ENCODE results near the gene POLE.
"Not testable (repeated sequence)": the region's sequence is repeated elsewhere in the genome, so short reads cannot be mapped to it uniquely, and the experiment has no call there.

POLE gene

GRCh38 chr12:132614861-132615578 lies 72.1 kb downstream of the POLE start:
- peak; percentile 71 for DNase-seq (ENCODE audit: low spot score)

DNA sequence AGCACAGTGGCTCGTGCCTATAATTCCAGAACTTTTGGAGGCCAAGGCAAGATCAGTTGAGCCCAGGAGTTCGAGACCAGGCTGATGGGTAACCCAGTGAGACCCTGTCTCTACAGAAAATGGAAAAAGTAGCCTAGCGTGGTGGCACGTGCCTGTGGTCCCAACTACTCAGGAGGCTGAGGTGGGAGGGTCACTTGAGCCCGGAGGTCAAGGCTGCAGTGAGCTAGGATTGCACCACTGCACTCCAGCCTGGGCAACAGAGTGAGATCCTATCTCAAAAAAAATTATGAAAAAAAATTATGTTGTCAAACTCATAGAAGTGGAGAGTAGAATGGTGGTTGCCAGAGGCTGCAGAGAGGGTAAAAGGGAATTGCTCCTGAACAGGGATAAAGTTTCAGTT lies 73.1 kb downstream of the POLE start:
- DNase-seq (ENCODE audit: low spot score): no peak

DNA sequence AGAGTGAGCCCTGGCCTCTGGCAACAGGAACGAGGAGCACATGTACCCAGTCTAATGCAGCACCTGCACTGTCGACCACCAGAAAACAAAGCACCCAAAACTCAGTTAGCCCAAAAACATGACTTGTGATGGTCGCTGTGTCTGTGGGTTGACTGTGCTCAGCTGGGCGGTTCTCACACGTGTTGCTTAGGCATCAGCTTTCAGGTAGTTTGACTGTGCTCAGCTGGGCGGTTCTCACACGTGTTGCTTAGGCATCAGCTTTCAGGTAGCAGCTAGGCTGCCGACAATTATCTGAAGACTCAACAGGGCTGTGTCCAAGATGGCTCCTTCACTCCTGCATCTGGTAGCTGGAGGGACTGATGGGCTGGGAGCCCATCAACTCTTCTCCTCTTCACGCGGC lies 75.5 kb downstream of the POLE start:
- DNase-seq (ENCODE audit: low spot score): no peak

DNA sequence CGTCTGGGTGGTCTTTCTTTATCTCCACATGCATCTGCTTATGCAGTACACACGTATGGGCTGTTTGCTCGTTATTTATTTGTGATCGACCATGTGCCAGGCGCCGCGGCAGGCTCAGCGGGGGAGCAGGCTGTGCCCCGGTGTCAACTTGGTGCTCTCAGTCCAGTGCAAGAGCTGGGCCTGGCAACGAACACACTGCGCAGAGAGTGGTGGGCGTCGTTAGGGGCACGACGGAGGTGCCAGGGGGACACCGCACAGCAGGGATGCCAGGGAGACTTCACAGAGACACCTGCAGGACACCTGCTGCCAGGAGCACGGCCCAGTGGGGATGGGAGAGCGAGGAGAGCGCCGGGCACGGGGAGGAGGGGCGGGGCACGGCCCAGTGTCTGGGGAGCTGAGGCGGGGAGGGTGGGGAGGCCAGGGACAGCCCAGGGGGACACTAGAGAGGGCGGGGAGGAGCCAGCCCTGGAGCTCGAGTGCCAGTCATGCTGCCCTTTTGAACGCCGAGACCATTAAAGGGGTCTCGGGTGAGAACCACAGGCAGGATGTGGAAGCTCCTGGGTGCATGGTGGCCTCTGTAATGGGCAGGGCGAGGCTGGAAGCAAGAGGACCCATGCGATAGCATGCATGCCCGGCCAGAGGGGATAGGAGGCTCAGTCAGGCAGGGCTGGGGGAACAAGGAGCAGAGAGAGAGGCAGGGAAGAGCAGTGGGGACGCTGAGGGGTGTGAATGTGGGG lies 76.1 kb downstream of the POLE start:
- DNase-seq (ENCODE audit: low spot score): no peak

DNA sequence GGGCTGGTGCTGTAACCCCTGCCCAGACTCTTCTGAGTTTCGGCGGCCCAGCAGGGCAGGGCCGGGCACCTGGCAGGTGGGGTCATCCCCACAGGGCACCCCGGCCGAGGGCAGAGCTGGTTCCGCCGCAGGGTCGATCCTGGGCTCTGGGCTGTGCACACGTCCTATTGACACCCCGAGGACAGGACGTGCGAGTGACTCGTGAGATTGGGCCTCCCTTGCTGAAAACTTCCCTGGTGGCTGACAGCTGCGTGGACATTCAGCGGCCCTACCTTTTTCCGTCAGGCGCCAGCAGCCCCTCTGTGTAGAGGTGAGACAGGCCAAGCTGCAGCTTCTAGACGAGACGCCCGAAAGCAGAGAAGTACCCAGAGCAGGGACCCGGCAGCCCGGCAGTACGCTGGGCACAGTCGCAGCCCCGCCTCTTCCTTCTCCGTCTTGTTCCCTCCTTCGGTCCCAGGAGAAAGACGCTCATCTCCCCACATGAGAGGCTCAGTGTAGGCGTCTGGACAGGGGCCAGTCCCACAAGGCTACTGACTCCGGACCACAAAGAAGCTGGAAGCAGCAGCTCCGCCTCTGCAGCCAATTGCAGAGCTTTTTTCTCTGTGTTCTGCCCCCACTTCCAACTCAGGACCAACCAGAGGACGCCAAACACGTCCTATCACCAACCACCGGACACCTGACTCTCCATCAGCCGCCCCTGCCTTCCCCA lies 76.9 kb downstream of the POLE start, which contains the start of gene LRCOL1:
Gene LRCOL1, minus strand, starts transcription at position 532 of the 709 bp plus-strand sequence. CDS start 4,331 bp downstream, outside the sequence.
- DNase-seq (ENCODE audit: low spot score): no peak

DNA sequence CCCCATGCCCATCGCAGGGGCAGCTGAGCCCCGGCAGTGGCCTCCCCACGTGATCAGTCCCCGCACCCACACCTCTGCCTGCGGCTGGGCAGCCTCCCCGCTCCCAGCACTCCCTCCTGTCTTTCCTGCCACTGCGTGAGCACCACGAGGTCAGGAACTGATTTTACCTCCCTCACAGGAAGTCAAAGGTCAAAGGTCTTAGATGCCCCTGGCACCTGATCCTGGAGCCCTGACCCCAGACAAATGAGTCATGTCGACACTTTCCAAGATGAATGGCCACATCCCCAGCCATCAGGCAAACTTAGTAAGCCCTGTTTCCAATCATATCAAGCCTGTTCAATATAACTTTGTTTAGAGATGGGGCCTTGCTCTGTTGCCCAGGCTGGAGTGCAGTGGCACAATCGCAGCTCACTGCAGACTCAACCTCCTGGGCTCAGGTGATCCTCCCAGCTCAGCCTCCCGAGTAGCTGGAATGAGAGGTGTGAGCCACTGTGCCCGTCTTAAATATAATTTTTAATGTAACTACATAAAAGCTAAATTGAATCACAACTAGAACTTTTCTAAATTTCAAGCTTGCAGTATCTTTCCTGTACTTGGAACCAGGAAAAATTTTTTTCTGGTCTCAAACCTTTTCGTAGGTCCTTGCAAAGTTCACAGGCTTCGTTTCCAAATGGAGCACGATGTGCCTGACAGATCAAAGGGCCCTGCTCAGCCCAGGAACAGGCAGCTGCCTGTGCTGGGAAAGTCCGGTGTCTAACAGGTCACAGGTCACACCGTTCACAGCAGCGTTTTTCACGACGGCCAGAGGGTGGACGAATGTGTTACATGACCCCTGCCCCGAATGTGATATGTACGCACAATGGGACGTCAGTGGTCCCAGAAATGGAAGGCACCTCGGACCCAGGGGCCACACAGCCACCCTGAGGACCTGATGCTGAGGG lies 78.6 kb downstream of the POLE start:
- DNase-seq (ENCODE audit: low spot score): no peak

- no peak for DNase-seq (ENCODE audit: low spot score)
Measured at GRCh38 chr12:132606927-132607326, 80.2 kb downstream of the POLE start.

- DNase-seq (ENCODE audit: low spot score): no peak
Measured at GRCh38 chr12:132606466-132606865, 80.7 kb downstream of the POLE start.

GRCh38 chr12:132605892-132606291 lies 81.2 kb downstream of the POLE start:
- DNase-seq (ENCODE audit: low spot score): no peak

DNA sequence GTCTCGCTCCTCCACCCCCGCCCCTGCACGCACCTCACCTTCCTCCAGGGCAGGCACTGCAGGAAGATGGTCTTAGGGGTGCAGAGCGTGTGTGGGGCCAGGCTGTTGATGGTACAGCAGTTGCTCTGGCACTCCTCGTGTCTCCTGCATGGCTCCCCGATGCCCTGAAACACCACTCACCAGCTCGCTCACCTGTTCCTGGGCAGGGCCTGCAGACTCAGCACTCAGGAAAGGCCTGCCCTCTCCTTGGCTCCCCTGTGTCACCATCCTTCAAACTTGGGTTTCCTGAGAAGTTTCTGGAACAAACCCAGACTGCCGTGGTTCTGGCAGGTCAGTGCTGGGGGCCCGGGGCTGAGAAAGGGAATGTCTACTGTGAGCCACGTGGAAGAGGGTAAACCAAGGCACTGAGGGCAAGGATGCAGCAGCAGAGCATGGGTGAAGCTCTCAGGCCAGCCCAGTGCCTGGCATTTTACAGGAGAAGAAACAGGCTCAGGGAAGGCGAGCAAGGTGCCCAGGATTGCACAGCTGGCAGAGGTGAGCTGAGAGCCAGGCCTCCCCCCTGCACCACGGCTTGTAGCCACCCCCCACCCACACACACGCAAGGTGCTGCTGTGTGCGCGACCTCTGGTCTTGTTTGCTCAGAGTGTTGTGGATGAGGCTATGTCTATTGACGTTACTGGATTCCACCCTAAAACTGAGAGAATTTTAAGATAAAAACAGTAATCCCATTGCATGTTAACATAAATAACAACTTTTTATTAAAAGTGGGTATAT lies 82.3 kb downstream of the POLE start:
- no peak for DNase-seq (ENCODE audit: low spot score)

DNA sequence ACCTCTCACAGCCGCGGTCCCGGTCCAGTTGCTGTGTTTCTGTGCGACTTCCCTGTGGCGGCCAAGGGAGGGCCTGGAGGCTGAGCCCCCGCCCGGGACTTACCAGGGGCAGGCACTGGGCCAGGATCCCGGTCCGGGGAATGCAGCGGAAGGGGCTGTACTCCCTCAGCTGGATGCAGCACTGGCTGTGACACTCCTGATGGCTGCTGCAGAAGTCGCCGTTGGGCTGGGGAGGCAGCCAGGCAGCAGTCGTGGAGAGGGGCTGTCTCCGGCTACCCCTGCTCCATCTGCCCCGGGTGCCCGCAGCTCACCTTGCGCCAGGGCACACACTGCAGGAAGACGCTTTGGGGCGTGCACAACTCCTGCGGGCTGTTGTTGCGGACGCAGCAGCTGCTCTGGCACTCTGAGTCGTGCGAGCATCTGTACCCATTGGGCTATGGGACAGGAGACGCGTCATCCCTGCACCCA lies 83.0 kb downstream of the POLE start:
- DNase-seq (ENCODE audit: low spot score): no peak

DNA sequence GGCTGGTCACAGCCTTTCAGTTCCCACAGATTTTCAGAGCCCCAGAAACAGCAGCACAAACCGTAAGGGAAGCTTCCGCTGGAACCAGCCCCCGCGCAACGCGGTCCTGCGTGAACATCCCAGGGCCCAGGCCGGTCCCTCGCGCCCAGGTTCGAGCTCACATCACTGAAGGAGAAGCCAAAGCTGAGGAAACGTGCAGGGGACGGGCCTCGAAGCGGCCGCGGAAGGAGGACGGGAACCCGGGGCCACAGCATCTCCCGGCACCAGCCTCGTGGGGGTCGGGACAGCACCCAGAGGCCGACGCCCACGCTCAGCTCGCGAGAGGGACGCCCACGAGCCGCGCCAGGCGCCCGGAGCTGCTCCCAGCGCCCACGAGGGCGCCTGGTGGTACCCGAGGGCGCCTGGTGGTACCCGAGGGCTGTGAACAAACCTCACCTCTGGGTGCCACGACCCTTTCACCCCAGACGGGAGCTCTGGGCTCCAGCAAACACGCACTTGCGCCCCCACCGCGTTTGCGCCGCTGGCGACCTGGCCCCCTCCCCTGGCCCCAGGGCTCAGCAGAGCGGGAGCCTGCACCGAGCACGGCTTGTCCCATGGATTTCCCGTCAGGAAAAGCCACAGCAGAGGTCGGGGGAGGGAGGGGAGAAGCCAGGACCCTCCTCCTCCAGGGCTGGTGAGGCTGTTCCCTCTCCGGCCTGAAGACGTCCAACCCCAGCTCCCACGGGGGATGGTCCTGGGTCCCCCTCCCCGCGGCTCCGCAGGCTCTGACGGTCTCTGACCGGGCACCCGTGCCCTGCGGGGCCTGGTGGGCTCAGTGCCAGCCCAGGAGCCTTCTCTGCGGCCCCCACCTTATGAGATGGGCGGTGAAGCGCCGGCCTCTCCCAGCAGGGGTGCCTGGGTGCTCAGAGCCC lies 83.6 kb downstream of the POLE start:
- DNase-seq (ENCODE audit: low spot score): no peak

DNA sequence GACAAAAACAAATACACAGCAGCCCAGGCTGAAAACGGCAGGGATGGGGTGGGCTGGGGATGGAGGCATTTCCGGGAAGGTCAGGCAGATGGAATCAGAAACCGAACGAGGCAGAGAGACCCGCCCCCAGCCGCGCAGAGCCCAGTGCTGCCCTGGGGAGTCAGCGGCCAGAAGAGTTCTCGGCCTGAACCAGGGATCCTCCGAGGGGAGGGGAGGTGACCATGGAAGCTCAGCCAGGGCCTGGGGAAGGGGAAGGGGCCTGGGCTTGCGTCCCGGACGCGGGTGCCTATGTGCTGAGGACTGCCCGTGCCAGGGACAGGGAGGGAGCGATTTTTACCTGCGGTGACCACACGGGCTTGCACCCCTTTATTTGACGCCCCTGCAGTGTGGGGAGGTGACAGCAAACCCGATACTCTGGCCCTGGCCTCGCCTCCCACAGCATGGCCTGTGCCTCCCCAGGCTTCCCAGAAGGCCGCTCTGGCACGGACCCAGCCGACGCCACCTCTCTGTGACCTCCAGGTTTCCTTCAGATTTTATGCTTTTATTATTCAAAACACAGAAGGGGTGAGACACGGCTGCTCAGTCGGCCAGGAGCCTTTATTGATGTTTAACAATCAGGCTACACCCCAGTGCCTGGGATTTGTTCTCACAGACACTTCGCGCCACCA lies 84.4 kb downstream of the POLE start:
- DNase-seq (ENCODE audit: low spot score): no peak

DNA sequence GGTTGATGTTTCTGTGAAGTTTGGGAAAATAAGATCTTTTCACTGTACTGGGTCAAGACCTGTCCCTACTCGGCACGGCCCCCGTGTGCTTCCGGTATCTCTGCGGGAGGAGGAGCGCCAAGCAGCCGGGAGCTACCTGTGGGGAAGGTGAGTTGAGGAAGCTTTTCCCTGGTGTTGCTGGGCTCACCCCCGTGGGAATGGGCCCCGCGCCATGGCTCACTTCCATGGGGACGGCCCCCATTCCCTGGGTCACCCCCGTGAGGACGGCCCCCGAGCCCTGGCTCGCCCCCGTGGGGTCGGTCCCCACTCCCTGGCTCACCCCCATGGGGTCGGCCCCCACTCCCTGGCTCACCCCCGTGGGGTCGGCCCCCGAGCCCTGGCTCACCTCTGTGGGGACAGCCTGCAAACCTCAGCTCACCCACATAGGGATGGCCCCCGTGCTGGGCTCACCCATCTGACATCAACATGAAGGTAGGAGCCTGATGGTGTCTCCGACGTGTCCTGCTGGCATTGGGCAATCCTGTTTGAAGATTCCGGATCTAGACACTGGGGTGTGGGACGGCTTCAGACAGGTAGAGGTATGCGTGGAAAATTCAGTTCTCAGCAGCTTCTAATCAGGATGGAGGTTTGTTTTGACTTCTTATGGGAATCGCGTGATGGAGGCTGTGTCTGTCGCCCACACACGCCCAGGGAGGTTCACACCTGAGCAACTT lies 85.8 kb downstream of the POLE start:
- DNase-seq (ENCODE audit: low spot score): no peak

DNA sequence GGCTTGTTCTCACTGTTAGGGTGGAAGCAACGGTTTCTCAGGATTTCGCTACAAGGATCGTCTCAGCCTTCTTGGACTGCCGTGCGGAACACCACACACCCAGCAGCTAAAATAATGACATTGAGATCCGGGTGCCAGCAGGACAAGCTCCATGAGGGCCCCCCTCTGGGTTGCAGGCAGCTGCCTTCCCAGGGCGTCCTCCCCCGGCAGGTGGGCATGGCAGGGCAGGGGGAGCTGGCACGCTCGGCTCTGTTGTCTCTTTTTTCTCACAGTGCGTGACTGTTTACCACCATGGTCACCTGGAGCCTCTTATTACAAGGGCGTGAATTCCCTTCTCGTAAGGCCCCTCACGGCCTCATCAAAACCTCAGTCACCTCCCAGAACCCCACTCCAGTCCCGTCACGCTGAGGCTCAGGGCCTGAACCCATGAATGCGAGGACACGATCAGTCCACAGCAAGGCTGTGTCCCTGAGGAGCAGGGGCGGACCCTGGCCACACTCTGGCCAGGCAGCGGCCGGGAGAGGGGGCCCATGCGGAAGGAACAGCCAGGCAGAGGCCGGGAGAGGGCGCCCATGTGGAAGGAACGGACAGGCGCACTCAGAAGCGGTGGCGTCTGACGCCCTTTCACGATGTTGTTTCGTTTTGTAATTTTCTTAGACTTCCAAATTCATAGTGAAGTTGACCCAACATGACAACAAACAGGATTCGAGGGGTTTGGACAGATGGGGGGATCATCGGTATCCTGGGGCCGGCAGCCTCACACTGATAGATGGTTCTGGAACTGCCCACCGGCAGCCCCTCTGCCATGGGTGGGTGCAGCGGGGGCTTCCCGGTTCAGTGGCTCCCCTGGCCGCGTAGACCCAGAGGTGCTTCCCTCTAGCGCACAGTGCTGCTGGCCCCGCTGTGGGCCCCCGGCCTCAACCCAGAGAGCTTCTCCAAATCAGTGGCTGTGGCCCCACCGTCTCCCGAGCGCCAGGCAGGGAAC lies 86.8 kb downstream of the POLE start:
- no peak for DNase-seq (ENCODE audit: low spot score)

DNA sequence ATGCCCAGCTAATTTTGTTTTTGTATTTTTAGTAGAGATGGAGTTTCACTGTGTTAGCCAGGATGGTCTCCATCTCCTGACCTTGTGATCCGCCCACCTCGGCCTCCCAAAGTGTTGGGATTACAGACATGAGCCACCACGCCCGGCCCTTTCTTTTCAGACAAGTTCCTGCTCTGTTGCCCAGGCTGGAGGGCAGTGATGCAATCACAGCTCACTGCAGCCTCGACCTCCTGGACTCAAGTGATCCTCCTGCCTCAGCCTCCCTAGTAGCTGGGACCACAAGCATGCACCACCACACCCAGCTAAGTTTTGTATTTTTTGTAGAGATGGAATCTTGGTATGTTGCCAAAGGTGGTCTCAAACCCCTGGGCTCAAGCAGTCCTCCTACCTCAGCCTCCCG lies 87.6 kb downstream of the POLE start:
- not testable (repeated sequence) for DNase-seq (ENCODE audit: low spot score)
